AG10803 (cell line): ENCODE measurements around the gene EME1.
"Not testable (repeated sequence)": the region's sequence is repeated elsewhere in the genome, so short reads cannot be mapped to it uniquely, and the experiment has no call there.

Experiments
- DNase-seq: peaks from one replicate; pipeline ENCODE4 v3.0.0; 2010; ENCODE audit warnings: low read depth
- H3K4me3 ChIP-seq: 2 replicates; pipeline ENCODE4 v1.5.1; 2011; ENCODE audit warnings: mild to moderate bottlenecking, low read length, control low read depth
- TF ChIP-seq, protein P1 (sequence below): conservative IDR thresholded peaks from 2 replicates; pipeline ENCODE4 v1.5.1; 2011; ENCODE audit warnings: mild to moderate bottlenecking, low read length, control low read depth, inconsistent platforms

The EME1 gene

DNA sequence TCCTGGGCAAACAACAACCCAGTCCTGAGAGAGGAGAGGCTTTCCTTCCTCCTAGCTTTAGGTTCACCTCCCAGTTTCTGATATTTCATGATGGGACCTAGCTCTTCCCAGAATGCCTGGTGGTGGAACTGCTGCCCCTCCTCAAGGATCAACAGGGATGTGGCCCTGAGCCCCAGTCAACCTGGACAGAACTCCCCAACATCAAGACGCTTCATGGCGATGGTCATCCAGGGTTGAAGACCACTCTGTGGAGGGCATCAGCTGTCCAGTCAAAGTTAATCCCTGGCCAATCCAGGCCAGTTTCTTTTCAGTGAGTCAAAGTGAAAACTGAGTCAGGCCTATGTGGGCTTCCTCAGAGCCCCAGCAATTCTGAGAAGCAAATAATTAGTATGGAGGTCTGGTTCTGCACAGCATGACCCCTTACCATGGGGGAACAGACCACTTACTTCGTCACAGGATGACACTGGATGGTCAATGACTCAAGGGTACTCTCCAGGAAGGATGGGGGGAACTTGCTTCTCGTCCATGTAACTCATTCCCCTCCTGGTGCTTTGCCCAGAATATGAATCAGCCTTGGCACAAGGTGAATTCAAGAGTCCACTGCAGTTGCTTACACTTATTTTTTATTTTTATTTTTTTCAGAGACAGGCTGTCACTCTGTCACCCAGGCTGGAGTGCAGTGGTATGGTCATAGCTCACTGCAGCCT is 41.8 kb upstream of the EME1 start:
- DNase-seq = peak; percentile 85
- H3K4me3 ChIP-seq = no peak overlapping the region
- TF ChIP-seq, protein P1, sequence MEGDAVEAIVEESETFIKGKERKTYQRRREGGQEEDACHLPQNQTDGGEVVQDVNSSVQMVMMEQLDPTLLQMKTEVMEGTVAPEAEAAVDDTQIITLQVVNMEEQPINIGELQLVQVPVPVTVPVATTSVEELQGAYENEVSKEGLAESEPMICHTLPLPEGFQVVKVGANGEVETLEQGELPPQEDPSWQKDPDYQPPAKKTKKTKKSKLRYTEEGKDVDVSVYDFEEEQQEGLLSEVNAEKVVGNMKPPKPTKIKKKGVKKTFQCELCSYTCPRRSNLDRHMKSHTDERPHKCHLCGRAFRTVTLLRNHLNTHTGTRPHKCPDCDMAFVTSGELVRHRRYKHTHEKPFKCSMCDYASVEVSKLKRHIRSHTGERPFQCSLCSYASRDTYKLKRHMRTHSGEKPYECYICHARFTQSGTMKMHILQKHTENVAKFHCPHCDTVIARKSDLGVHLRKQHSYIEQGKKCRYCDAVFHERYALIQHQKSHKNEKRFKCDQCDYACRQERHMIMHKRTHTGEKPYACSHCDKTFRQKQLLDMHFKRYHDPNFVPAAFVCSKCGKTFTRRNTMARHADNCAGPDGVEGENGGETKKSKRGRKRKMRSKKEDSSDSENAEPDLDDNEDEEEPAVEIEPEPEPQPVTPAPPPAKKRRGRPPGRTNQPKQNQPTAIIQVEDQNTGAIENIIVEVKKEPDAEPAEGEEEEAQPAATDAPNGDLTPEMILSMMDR = no peak

DNA sequence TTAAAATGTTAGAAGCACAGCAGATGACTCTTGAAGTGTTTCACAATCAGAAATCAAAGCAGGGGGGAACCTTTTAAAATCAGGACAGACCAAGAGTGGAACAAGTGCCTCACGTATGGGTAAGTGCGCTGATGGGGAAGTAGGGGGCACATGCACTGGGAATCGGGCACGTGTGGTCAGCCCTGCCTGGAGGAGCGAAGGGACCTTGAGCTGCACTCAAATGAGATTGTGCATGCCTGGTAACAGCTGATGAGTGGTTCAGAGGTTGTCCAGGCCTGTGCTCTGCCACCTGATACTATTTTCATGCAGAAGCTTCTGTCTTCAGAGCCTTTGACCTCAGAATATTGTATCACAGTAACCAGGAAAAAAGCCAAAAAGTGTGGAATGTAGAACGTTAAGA is 40.8 kb upstream of the EME1 start:
- DNase-seq = no peak
- H3K4me3 ChIP-seq = no peak overlapping the region
- TF ChIP-seq, protein P1 = no peak

DNA sequence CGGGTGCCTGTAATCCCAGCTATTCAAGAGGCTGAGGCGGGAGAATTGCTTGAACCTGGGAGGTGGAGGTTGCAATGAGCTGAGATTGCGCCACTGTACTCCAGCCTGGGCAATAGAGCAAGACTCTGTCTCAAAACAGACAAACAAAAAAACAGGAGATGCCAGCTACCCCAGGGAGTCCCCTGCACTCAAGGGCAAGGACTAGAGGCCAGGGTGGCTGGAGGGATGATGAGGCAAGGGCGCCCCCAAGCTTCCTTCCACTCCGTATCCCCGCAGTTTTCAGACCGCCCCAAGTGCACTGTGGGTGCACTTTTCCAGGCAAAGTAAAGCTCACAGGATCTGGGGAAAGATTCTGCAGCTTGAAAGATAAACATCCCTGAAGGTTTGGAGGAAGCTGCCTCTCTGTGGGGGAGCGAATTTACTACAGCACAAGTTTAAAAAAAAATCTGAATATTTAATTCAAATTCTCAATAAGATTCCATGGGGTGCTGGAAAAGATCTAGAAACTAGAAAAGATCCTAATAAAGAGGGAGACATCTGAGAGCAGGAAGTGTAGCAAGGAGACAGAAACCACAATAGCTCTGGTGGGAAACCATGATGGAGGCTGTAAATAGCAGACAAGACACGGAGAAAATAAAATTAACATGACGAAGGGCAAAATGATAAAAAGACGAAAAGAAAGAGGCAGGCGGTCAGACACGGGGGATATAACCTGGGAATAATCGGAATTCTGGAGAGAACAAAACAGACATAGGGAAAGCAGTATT is 39.6 kb upstream of the EME1 start:
- DNase-seq, H3K4me3 ChIP-seq: not testable (repeated sequence)

DNA sequence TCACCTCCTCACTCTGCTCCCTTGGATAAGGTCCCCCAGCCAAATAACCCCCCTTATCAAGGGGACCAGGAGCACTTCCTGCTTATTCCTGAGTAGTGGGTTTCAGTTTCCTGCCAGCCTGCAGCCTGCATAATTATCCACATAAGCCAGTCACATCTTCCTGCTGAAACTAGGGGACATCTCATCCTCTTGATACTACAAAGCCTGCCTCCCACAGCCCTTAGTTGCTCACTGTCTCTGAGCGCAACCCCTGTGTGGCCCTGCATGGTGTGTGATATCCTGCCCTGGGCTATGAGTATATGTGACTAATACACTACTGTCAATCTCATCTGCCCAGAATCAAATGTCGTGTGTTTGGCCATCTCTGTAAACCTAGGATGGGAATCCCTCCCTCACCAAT is 35.1 kb upstream of the EME1 start:
- TF ChIP-seq, protein P1 = no peak
- no peak overlapping the region for H3K4me3 ChIP-seq
- DNase-seq = no peak

DNA sequence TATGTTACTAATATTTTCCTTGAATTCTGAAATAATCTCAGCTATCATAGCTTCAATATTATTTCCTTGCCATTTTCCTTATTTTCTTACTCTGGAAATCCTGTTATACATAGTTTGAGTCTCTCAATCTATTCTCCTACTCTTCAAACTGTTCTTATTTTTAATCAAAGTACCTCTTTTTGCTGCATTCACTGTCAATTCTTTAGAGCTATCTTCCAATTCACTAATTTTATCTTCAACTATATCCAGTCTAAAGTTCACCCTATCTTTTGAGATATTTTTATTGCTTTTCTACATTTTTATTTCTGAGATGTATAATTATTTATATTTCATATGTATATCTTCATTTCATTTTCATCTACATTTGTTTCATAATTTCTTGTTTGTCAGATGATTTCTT is 34.4 kb upstream of the EME1 start:
- TF ChIP-seq, protein P1 = no peak
- H3K4me3 ChIP-seq = no peak overlapping the region
- DNase-seq = no peak

DNA sequence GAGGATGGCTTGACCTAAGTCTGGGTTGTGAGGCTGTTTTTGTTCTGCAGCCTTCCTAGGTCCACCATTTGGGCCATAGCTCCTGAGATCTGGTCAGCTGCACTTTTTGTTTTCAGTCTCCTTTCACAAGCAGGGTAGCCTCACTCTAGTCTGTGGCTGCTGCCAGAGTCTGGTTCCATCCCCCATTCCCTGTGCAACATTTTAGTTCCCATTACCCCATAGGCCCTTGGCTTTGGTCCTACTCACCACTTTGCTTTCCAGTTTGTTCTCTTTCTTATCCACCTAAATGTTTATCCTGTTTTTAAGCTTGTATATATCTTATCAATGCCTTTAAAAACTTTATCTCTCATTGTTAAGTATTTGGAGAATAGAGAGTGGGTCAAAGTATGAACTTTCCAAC is 33.6 kb upstream of the EME1 start:
- TF ChIP-seq, protein P1 = no peak
- no peak for DNase-seq
- H3K4me3 ChIP-seq = no peak overlapping the region

DNA sequence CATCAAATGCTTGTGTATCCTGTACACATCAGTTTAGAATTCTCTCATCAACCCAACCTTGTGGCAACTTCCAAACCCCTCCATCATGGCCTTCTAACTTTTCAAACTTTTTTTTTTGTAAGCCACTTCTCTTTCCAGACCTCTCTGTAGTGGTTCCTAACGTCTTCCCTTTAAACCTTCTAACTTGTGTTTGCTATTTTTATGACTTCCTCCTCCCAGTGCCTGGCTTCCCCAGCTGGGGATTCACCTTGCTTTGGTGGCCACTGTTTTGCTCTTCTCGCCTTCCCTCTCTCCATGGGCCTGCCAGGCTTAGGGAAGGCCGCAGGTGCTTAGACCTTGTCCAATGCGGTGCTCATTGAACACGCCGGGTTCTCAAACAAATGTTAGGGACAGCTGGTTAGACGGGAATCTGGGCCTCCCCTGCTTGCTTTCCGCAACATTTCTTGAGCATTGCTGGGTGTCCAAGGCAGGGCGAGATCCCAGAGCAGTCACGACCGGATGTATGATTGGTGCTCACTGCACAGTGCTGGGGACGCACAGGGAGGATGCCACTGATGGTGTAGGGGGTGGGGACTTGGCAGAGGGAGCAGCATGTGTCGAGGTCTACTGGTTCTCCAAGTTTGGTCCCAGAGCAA is 28.2 kb upstream of the EME1 start:
- peak; percentile 19 for DNase-seq
- H3K4me3 ChIP-seq = no peak overlapping the region

More for the DNA sequence above, 28.2 kb upstream of the EME1 start:
- TF ChIP-seq, protein P1 = no peak
